Medulla oblongata (tissue), 1 donor: ENCODE data around the gene PHF2.
A peak's percentile ranks its signal among the peaks of the same experiment; 100 is the strongest.

Experiments used
- DNase-seq: peaks from one replicate; pipeline ENCODE4 v3.0.0-alpha.2; 2015; ENCODE audit errors: extremely low spot score

PHF2 gene

GRCh38 chr9:93678199-93679019 lies 102.0 kb downstream of the PHF2 start:
- DNase-seq: no peak

GRCh38 chr9:93679536-93680442 lies 103.4 kb downstream of the PHF2 start:
- no peak for DNase-seq

GRCh38 chr9:93680443-93681268 lies 104.3 kb downstream of the PHF2 start:
- DNase-seq: no peak

- no peak for DNase-seq
Measured at GRCh38 chr9:93681269-93682154, 105.1 kb downstream of the PHF2 start.

GRCh38 chr9:93682155-93682968 lies 106.0 kb downstream of the PHF2 start:
- DNase-seq: peak; percentile 44

- no peak for DNase-seq
Measured at GRCh38 chr9:93683331-93684134, 107.1 kb downstream of the PHF2 start.

GRCh38 chr9:93684161-93684765 lies 107.9 kb downstream of the PHF2 start:
- no peak for DNase-seq

- no peak for DNase-seq
Measured at GRCh38 chr9:93684806-93685543, 108.6 kb downstream of the PHF2 start.

GRCh38 chr9:93686127-93686879 lies 109.9 kb downstream of the PHF2 start:
- DNase-seq: no peak

- no peak for DNase-seq
Measured at GRCh38 chr9:93686880-93687236, 110.5 kb downstream of the PHF2 start.

- DNase-seq: no peak
Measured at GRCh38 chr9:93690618-93691017, 114.2 kb downstream of the PHF2 start.

GRCh38 chr9:93693129-93693528 lies 116.7 kb downstream of the PHF2 start:
- DNase-seq: no peak

- no peak for DNase-seq
Measured at GRCh38 chr9:93697352-93698139, 121.2 kb downstream of the PHF2 start.

- no peak for DNase-seq
Measured at GRCh38 chr9:93698140-93698908, 121.9 kb downstream of the PHF2 start.

GRCh38 chr9:93699650-93700049 lies 123.3 kb downstream of the PHF2 start:
- no peak for DNase-seq
